K562 (cell line): ENCODE measurements around the gene TREX2. TPM values are rescaled to one million over a fixed set of nuclear protein-coding genes. Genes with fewer than 3 reads are reported as not detected.

Experiments used
- ADNP ChIP-seq: fragments of 200-800 bp; sonication (Bioruptor generic); IDR thresholded peaks from 2 replicates; pipeline ENCODE4 v1.6.1; 2016; ENCODE audit warnings: missing genetic modification characterization, missing compliant biosample characterization
- BCL6 ChIP-seq: fragments of 250-450 bp; sonication (Bioruptor Pico); IDR thresholded peaks from 2 replicates; pipeline ENCODE4 v1.4.0; 2020
- BRD9 ChIP-seq: fragments of 450-650 bp; IDR thresholded peaks from 2 replicates; pipeline ENCODE4 v1.6.1; 2018; ENCODE audit warnings: low read depth; ENCODE audit not compliant: partially characterized antibody
- CUX1 ChIP-seq: fragments of 200-800 bp; sonication (Bioruptor generic); IDR thresholded peaks from 2 replicates; pipeline ENCODE4 v1.6.1; 2016; ENCODE audit warnings: missing genetic modification characterization, missing compliant biosample characterization
- ELF2 ChIP-seq: fragments of 250-450 bp; sonication (Bioruptor Pico); IDR thresholded peaks from 2 replicates; pipeline ENCODE4 v1.5.0; 2021; ENCODE audit warnings: mild to moderate bottlenecking
- ETV5 ChIP-seq: sonication (generic); formaldehyde crosslinking; IDR thresholded peaks from 2 replicates; pipeline ENCODE4 v1.4.0; 2020; ENCODE audit warnings: low read depth, mild to moderate bottlenecking, missing genetic modification reagents
- GATAD2B ChIP-seq: fragments of 450-650 bp; IDR thresholded peaks from 2 replicates; pipeline ENCODE4 v1.6.1; 2017; ENCODE audit warnings: mild to moderate bottlenecking, borderline replicate concordance
- HOMEZ ChIP-seq: fragments of 250-450 bp; sonication (Bioruptor Pico); IDR thresholded peaks from 2 replicates; pipeline ENCODE4 v1.4.0; 2020; ENCODE audit warnings: mild to moderate bottlenecking, moderate library complexity
- KLF13 ChIP-seq: fragments of 450-650 bp; IDR thresholded peaks from 2 replicates; pipeline ENCODE4 v1.6.1; 2016; ENCODE audit warnings: missing genetic modification characterization, low read depth, mild to moderate bottlenecking, missing compliant biosample characterization, moderate library complexity, borderline replicate concordance
- L3MBTL2 ChIP-seq: fragments of 450-650 bp; IDR thresholded peaks from 2 replicates; pipeline ENCODE4 v1.6.1; 2016; ENCODE audit warnings: mild to moderate bottlenecking, moderate library complexity
- MTA3 ChIP-seq: fragments of 450-650 bp; formaldehyde crosslinking; IDR thresholded peaks from 2 replicates; pipeline ENCODE4 v1.6.1; 2017; ENCODE audit warnings: mild to moderate bottlenecking, borderline replicate concordance
- POLR2A ChIP-seq: fragments of 450-650 bp; conservative IDR thresholded peaks from 2 replicates; pipeline ENCODE4 v1.6.1; 2016
- RFX1 ChIP-seq: fragments of 450-650 bp; IDR thresholded peaks from 2 replicates; pipeline ENCODE4 v1.6.1; 2016; ENCODE audit warnings: mild to moderate bottlenecking, moderate library complexity
- USF1 ChIP-seq: sonication (generic); formaldehyde crosslinking; IDR thresholded peaks from 2 replicates; pipeline ENCODE4 v1.9.0; 2022; ENCODE audit warnings: mild to moderate bottlenecking, missing genetic modification reagents
- ZBTB12 ChIP-seq: fragments of 250-450 bp; sonication (Bioruptor Pico); IDR thresholded peaks from 2 replicates; pipeline ENCODE4 v1.4.0; 2020
- ZC3H4 ChIP-seq: sonication (generic); formaldehyde crosslinking; IDR thresholded peaks from 2 replicates; pipeline ENCODE4 v1.9.0; 2021; ENCODE audit warnings: missing genetic modification reagents, borderline replicate concordance
- ZNF24 ChIP-seq: fragments of 450-650 bp; IDR thresholded peaks from 2 replicates; pipeline ENCODE4 v1.6.1; 2016
- ZZZ3 ChIP-seq: fragments of 450-650 bp; IDR thresholded peaks from 2 replicates; pipeline ENCODE4 v1.6.1; 2016; ENCODE audit warnings: antibody characterized with exemption, mild to moderate bottlenecking, moderate library complexity
- polyA plus RNA-seq, 8 experiments: library from polyadenylated mRNA; depleted of rRNA in 4 of 8; stranded (reverse) in 5 of 8; unstranded in 3 of 8; fragments of >200 nt; fragmentation: Nextera tagmentation in 2 of 8; fragmentation: Illumina TruSeq in 1 of 8; extraction: Ambion mirVana in 2 of 8; extraction: Trizol in 1 of 8; gene quantifications; 2 replicates each; pipeline versions ENCODE4 v1.2.1 to v1.2.3, GENCODE V29; 2011 to 2014; ENCODE audit warnings: inconsistent platforms in 1 of 8, missing spikeins in 1 of 8
- total RNA-seq, 7 experiments: library from RNA; depleted of rRNA in 6 of 7; stranded (reverse); fragments of >200 nt in 6 of 7; fragmentation: Illumina TruSeq in 2 of 7; extraction: Trizol in 2 of 7; gene quantifications; 2 replicates each; pipeline versions ENCODE4 v1.2.1 to v1.2.3, GENCODE V29; 2011 to 2021; ENCODE audit warnings: low replicate concordance in 1 of 7

TREX2 gene
- total and polyA plus RNA-seq, 9 of the 15 experiments (the other 6 are each of a cell fraction or from before 2014, with no cell fraction given) = 0.07 to 1.5 (median 0.33) TPM; not detected in 2

- no peak for TF ChIP-seq ZZZ3
- no peak for TF ChIP-seq GATAD2B
- no peak for TF ChIP-seq ZNF24
- no peak for TF ChIP-seq CUX1 (CRISPR knock-in tag)
- peak; percentile 64 for TF ChIP-seq BRD9
- TF ChIP-seq ZC3H4 (CRISPR knock-in tag) = no peak
- TF ChIP-seq ETV5 (CRISPR knock-in tag) = no peak
- no peak for TF ChIP-seq L3MBTL2
- TF ChIP-seq HOMEZ = no peak
- peak; percentile 47; the same call in 1 of the 2 replicates for TF ChIP-seq MTA3
- TF ChIP-seq ADNP (tag) = peak; percentile 90
- 0 out of 2 replicates have a peak, but pooled peaks have one; percentile 48 for TF ChIP-seq ZBTB12 (CRISPR knock-in tag)
- TF ChIP-seq KLF13 (tag) = no peak
- no peak for TF ChIP-seq BCL6
- peak; percentile 67 for TF ChIP-seq POLR2A
- no peak for TF ChIP-seq ELF2 (CRISPR knock-in tag)
- no peak for TF ChIP-seq RFX1
- TF ChIP-seq USF1 = no peak
Observed at GRCh38 chrX:153470411-153471363, 24.8 kb upstream of the TREX2 start, which contains the start of gene HAUS7 (continued).
